H9 (cell line): ENCODE data around the gene ENTPD6. TPM values are rescaled to one million over a fixed set of nuclear protein-coding genes. Genes with fewer than 3 reads are reported as not detected.

Source experiments
- DNase-seq: peaks from one replicate; pipeline ENCODE4 v3.0.0-alpha.2; 2017
- H2AFZ ChIP-seq: one replicate; pipeline ENCODE4 v1.6.1; 2013; ENCODE audit warnings: mild to moderate bottlenecking, low read length, control low read depth, moderate library complexity
- H2AK5ac ChIP-seq: 2 replicates; pipeline ENCODE4 v1.6.1; 2013; ENCODE audit warnings: low read length, control low read depth, mixed read lengths; ENCODE audit not compliant: insufficient read length
- H2BK120ac ChIP-seq: one replicate; pipeline ENCODE4 v1.6.1; 2013; ENCODE audit warnings: low read depth, mild to moderate bottlenecking, low read length, control low read depth, inconsistent platforms; ENCODE audit not compliant: poor library complexity, severe bottlenecking
- H2BK12ac ChIP-seq: 2 replicates; pipeline ENCODE4 v1.6.1; 2013; ENCODE audit warnings: low read length, control low read depth, mixed read lengths, low read depth; ENCODE audit not compliant: insufficient read length
- H2BK15ac ChIP-seq: 2 replicates; pipeline ENCODE4 v1.6.1; 2013; ENCODE audit warnings: low read depth, low read length, control low read depth
- H2BK20ac ChIP-seq: one replicate; pipeline ENCODE4 v1.6.1; 2013; ENCODE audit warnings: low read depth, mild to moderate bottlenecking, low read length, control low read depth, inconsistent platforms; ENCODE audit not compliant: poor library complexity, severe bottlenecking
- H2BK5ac ChIP-seq: 2 replicates; pipeline ENCODE4 v1.6.1; 2013; ENCODE audit warnings: low read length, control low read depth, mixed read lengths; ENCODE audit not compliant: insufficient read length
- H3K14ac ChIP-seq: 2 replicates; pipeline ENCODE4 v1.6.1; 2013; ENCODE audit warnings: low read length, control low read depth; ENCODE audit not compliant: insufficient read depth
- H3K18ac ChIP-seq: 2 replicates; pipeline ENCODE4 v1.6.1; 2013; ENCODE audit warnings: low read depth, mild to moderate bottlenecking, mixed read lengths, low read length, control low read depth; ENCODE audit not compliant: insufficient read length
- H3K23ac ChIP-seq: 2 replicates; pipeline ENCODE4 v1.6.1; 2013; ENCODE audit warnings: low read length, control low read depth, mixed read lengths, low read depth; ENCODE audit not compliant: insufficient read length
- H3K23me2 ChIP-seq: 2 replicates; pipeline ENCODE4 v1.6.1; 2013; ENCODE audit warnings: low read depth, mild to moderate bottlenecking, mixed read lengths, low read length, control low read depth; ENCODE audit not compliant: insufficient read length, poor library complexity, severe bottlenecking
- H3K27ac ChIP-seq: 2 replicates; pipeline ENCODE4 v1.5.1; 2013; ENCODE audit warnings: low read length, control low read depth, mixed read lengths, low read depth; ENCODE audit not compliant: insufficient read length
- H3K27me3 ChIP-seq: 2 replicates; pipeline ENCODE4 v1.6.1; 2013; ENCODE audit warnings: low read length, control low read depth, inconsistent platforms; ENCODE audit not compliant: insufficient read depth
- H3K4ac ChIP-seq: 2 replicates; pipeline ENCODE4 v1.6.1; 2013; ENCODE audit warnings: low read depth, mild to moderate bottlenecking, control low read depth, inconsistent platforms, low read length, moderate library complexity
- H3K4me1 ChIP-seq: 2 replicates; pipeline ENCODE4 v1.6.1; 2013; ENCODE audit warnings: low read length, control low read depth, inconsistent platforms; ENCODE audit not compliant: insufficient read depth
- H3K4me2 ChIP-seq: 2 replicates; pipeline ENCODE4 v1.6.1; 2013; ENCODE audit warnings: low read length, control low read depth, mixed read lengths; ENCODE audit not compliant: insufficient read length, insufficient read depth
- H3K56ac ChIP-seq: 2 replicates; pipeline ENCODE4 v1.6.1; 2013; ENCODE audit warnings: low read depth, mild to moderate bottlenecking, mixed read lengths, low read length, control low read depth; ENCODE audit not compliant: insufficient read length
- H3K79me1 ChIP-seq: 2 replicates; pipeline ENCODE4 v1.6.1; 2013; ENCODE audit warnings: low read depth, mild to moderate bottlenecking, moderate library complexity, low read length, control low read depth, inconsistent platforms; ENCODE audit not compliant: insufficient read depth, poor library complexity, severe bottlenecking
- H3K79me2 ChIP-seq: 2 replicates; pipeline ENCODE4 v1.6.1; 2013; ENCODE audit warnings: low read length, control low read depth, inconsistent platforms; ENCODE audit not compliant: insufficient read depth
- H3K9ac ChIP-seq: 2 replicates; pipeline ENCODE4 v1.6.1; 2013; ENCODE audit warnings: low read length, control low read depth, mixed read lengths; ENCODE audit not compliant: insufficient read length; ENCODE audit errors: extremely low read depth
- H3K9me3 ChIP-seq: one replicate; pipeline ENCODE4 v1.6.1; 2013; ENCODE audit warnings: low read depth, low read length, inconsistent platforms; ENCODE audit not compliant: control insufficient read depth
- H3T11ph ChIP-seq: one replicate; pipeline ENCODE4 v1.6.1; 2013; ENCODE audit warnings: mild to moderate bottlenecking, low read length, control low read depth, inconsistent platforms
- H4K20me1 ChIP-seq: one replicate; pipeline ENCODE4 v1.6.1; 2013; ENCODE audit not compliant: control insufficient read depth, insufficient read length, insufficient read depth
- H4K5ac ChIP-seq: 2 replicates; pipeline ENCODE4 v1.6.1; 2013; ENCODE audit warnings: low read depth, mild to moderate bottlenecking, mixed read lengths, low read length, control low read depth; ENCODE audit not compliant: insufficient read length
- H4K8ac ChIP-seq: replicated peaks from 2 replicates; pipeline ENCODE4 v1.6.1; 2013; ENCODE audit warnings: low read length, control low read depth, mixed read lengths, low read depth; ENCODE audit not compliant: insufficient read length
- H4K91ac ChIP-seq: 2 replicates; pipeline ENCODE4 v1.6.1; 2013; ENCODE audit warnings: low read depth, mild to moderate bottlenecking, moderate library complexity, mixed read lengths, low read length, control low read depth; ENCODE audit not compliant: insufficient read length
- H3K27ac Mint-ChIP-seq, 3 experiments: 2 replicates in 2 of 3; 3 replicates in 1 of 3; pipeline ENCODE4 v1.8.0; 2020 to 2021; ENCODE audit warnings: mixed read lengths in 3 of 3, mild to moderate bottlenecking in 1 of 3, moderate library complexity in 1 of 3
- H3K27me3 Mint-ChIP-seq: 2 replicates; pipeline ENCODE4 v1.8.0; 2021; ENCODE audit warnings: low read depth, mild to moderate bottlenecking, moderate library complexity, mixed read lengths
- H3K36me3 Mint-ChIP-seq, 3 experiments: 2 replicates in 2 of 3; 3 replicates in 1 of 3; pipeline ENCODE4 v1.8.0; 2020 to 2021; ENCODE audit warnings: low read depth in 3 of 3, mixed read lengths in 3 of 3; ENCODE audit not compliant: insufficient read depth in 1 of 3
- H3K4me1 Mint-ChIP-seq, 2 experiments: 2 replicates each; pipeline ENCODE4 v1.8.0; 2020; ENCODE audit warnings: mixed read lengths in 2 of 2
- H3K4me3 Mint-ChIP-seq, 2 experiments: 2 replicates in 1 of 2; 3 replicates in 1 of 2; pipeline ENCODE4 v1.8.0; 2020 to 2021; ENCODE audit warnings: mild to moderate bottlenecking in 2 of 2, mixed read lengths in 2 of 2, moderate library complexity in 1 of 2
- H3K9me3 Mint-ChIP-seq, 2 experiments: 2 replicates in 1 of 2; 3 replicates in 1 of 2; pipeline ENCODE4 v1.8.0; 2020; ENCODE audit warnings: mild to moderate bottlenecking in 2 of 2, mixed read lengths in 2 of 2, moderate library complexity in 1 of 2
- WGBS: extraction: QIAGEN DNeasy Blood & Tissue Kit; methylation state at CpG from one replicate; pipeline ENCODE4 v1.1.7; 2013; ENCODE audit warnings: missing lambda C conversion rate, low lambda C conversion rate, mixed read lengths; ENCODE audit not compliant: insufficient read length; ENCODE audit errors: extremely low coverage; 5-methylcytosine and 5-hydroxymethylcytosine counted together
- total RNA-seq: library from RNA; stranded (reverse); gene quantifications from 2 replicates; pipeline ENCODE4 v1.2.1, GENCODE V29; 2021
- TF ChIP-seq, protein P1 (sequence below): fragments of 200-600 bp; sonication (generic); conservative IDR thresholded peaks from 3 replicates; pipeline ENCODE4 v1.8.0; 2021; ENCODE audit warnings: antibody characterized with exemption, mild to moderate bottlenecking

Gene ENTPD6
- total RNA-seq, 1 experiment from 2014 or later: 57.4 TPM

DNA sequence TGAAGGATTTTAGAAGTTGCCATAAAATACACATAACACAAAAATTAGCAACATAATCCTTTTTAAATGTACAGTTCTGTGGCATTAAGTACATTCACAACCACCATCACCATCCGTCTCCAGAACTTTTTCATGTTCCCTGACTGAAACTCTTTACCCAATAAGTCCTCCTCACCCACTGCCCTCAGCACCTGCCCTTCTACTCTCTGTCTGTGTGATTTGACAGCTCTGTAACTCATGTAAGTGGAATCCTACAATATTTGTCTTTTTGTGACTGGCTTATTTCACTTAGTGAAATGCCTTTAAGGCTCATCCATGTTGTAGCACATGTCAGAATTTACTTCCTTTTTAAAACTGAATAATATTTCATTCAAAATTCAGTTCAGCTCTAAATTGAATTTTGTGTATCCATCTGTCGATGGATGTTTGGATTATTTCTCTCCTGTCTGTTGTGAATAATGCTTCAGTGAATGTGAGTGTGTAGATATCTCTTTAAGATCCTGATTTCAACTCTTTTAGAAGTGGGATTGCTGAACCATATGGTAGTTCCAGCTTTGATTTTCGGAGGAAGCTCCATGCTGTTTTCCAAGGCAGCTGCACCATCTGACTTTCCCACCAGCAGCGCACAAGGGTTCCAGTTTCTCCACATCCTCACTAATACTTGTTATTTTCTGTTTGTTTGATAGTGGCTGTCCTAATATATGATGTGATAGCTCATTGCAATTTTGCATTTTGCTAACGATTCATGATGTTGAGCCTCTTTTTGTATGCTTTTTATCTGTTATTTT lies 4.2 kb downstream of the ENTPD6 start:
- no peak overlapping the region for H2AK5ac ChIP-seq
- TF ChIP-seq, protein P1, sequence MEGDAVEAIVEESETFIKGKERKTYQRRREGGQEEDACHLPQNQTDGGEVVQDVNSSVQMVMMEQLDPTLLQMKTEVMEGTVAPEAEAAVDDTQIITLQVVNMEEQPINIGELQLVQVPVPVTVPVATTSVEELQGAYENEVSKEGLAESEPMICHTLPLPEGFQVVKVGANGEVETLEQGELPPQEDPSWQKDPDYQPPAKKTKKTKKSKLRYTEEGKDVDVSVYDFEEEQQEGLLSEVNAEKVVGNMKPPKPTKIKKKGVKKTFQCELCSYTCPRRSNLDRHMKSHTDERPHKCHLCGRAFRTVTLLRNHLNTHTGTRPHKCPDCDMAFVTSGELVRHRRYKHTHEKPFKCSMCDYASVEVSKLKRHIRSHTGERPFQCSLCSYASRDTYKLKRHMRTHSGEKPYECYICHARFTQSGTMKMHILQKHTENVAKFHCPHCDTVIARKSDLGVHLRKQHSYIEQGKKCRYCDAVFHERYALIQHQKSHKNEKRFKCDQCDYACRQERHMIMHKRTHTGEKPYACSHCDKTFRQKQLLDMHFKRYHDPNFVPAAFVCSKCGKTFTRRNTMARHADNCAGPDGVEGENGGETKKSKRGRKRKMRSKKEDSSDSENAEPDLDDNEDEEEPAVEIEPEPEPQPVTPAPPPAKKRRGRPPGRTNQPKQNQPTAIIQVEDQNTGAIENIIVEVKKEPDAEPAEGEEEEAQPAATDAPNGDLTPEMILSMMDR: no peak
- no peaks in the 10 kb centered on the region for H3K27me3 ChIP-seq
- no peak overlapping the region for H2BK15ac ChIP-seq
- no peak overlapping the region for H3K23ac ChIP-seq
- no peak overlapping the region for H2BK12ac ChIP-seq
- DNase-seq: no peak
- no peak overlapping the region for H3K27ac ChIP-seq
- no peaks in the 10 kb centered on the region for H3K79me2 ChIP-seq
- no peaks in the 10 kb centered on the region for H4K20me1 ChIP-seq
- Mint-ChIP-seq H3K4me1 (peaks cover 31 to 39% of the 10 kb centered on the region in 2 experiments), H3K9me3 (no peaks in the 10 kb centered on the region), H3K4me3 (no peak overlapping the region), H3K36me3 (no peaks in the 10 kb centered on the region; a peak in 1 of 7 replicates), H3K27me3 (no peaks in the 10 kb centered on the region), H3K27ac (no peak overlapping the region)
- no peaks in the 10 kb centered on the region; the same call in 1 of the 2 replicates for H3K4me1 ChIP-seq
- H4K5ac ChIP-seq: no peak overlapping the region
- H3K56ac ChIP-seq: no peak overlapping the region
- no peak overlapping the region for H3K9ac ChIP-seq
- H3K18ac ChIP-seq: no peak overlapping the region
- no CpG with 5 or more reads among the region's 5 CpGs for WGBS
- no peak overlapping the region for H4K91ac ChIP-seq
- H4K8ac ChIP-seq: no peak overlapping the region
- no peak overlapping the region for H3T11ph ChIP-seq
- H3K23me2 ChIP-seq: peaks cover 12% of the 10 kb centered on the region
- no peak overlapping the region for H3K4ac ChIP-seq
- H3K4me2 ChIP-seq: no peak overlapping the region
- no peaks in the 10 kb centered on the region for H3K79me1 ChIP-seq
- no peak overlapping the region for H2BK20ac ChIP-seq
- H2BK120ac ChIP-seq: no peak overlapping the region
- no peak overlapping the region for H2AFZ ChIP-seq
- H3K9me3 ChIP-seq: no peaks in the 10 kb centered on the region
- no peak overlapping the region for H3K14ac ChIP-seq
- H2BK5ac ChIP-seq: no peak overlapping the region
